Peyer's patch (tissue), 4 donors: ENCODE data around the gene SMIM45.

Source experiments
- DNase-seq, 3 donors: peaks; one replicate each; pipeline ENCODE4 v3.0.0-alpha.2; 2017 to 2019
- H3K27ac ChIP-seq, 4 donors: fragments of 200-600 bp; sonication (generic); one replicate each; pipeline ENCODE4 v1.5.1; 2016 to 2019
- H3K27me3 ChIP-seq, 2 donors: fragments of 200-600 bp; sonication (generic); one replicate each; pipeline ENCODE4 v1.5.1; 2019
- H3K36me3 ChIP-seq, 3 donors: fragments of 200-600 bp; sonication (generic); one replicate each; pipeline ENCODE4 v1.5.1; 2016 to 2019
- H3K4me1 ChIP-seq, 4 donors: fragments of 200-600 bp; sonication (generic); one replicate each; pipeline ENCODE4 v1.5.1; 2016 to 2019
- H3K4me3 ChIP-seq, 4 donors: fragments of 200-600 bp; sonication (generic); 1 replicate in 3 of 4; 2 replicates in 1 of 4; pipeline ENCODE4 v1.5.1; 2016 to 2019; ENCODE audit warnings: mild to moderate bottlenecking in 1 of 4
- H3K9me3 ChIP-seq, 4 donors: fragments of 200-600 bp; sonication (generic); one replicate each; pipeline ENCODE4 v1.5.1; 2016 to 2019; ENCODE audit warnings: mild to moderate bottlenecking in 1 of 4
- CTCF ChIP-seq, 6 experiments: fragments of 450-650 bp in 4 of 6; fragments of 200-600 bp in 2 of 6; sonication (generic) in 1 of 6; IDR thresholded peaks; one replicate each; pipeline ENCODE4 v1.5.1; 2017 to 2019; ENCODE audit warnings: antibody characterized with exemption in 6 of 6, mild to moderate bottlenecking in 3 of 6, moderate library complexity in 1 of 6
- POLR2A ChIP-seq, 2 donors: fragments of 450-650 bp; IDR thresholded peaks; one replicate each; pipeline ENCODE4 v1.5.1; 2017; ENCODE audit warnings: antibody characterized with exemption in 2 of 2, mild to moderate bottlenecking in 2 of 2, moderate library complexity in 2 of 2

Gene SMIM45

GRCh38 chr22:41917903-41918791, 33.8 kb upstream of the SMIM45 start:
- DNase-seq = peak; percentile 62 to 83 (median 65)
- Histone ChIP-seq H3K36me3 (no peaks in the 10 kb centered on the region), H3K4me3 (no peak overlapping the region), H3K9me3 (no peaks in the 10 kb centered on the region), H3K27me3 (peaks cover 0 to 26% of the 10 kb centered on the region in 2 donors), H3K27ac (peak overlapping the region in 1 of 4 donors; percentile 100), H3K4me1 (peaks cover 2 to 44% (median 24%) of the 10 kb centered on the region in 4 donors)
- TF ChIP-seq POLR2A (IDR thresholded peaks at IDR 0.05) (no peak), CTCF (IDR thresholded peaks at IDR 0.05) (no peak)

GRCh38 chr22:41919357-41920224, 32.4 kb upstream of the SMIM45 start:
- no peaks in the 10 kb centered on the region for H3K36me3 ChIP-seq
- DNase-seq = peak; percentile 76 to 94 (median 94)
- peaks cover 2 to 43% (median 24%) of the 10 kb centered on the region in 4 donors for H3K4me1 ChIP-seq
- H3K27me3 ChIP-seq = peaks cover 0 to 13% of the 10 kb centered on the region in 2 donors
- peak overlapping the region; percentile 20 to 100 (median 51) for H3K27ac ChIP-seq
- H3K4me3 ChIP-seq = peak overlapping the region; percentile 36 to 55 (median 51)
- no peaks in the 10 kb centered on the region for H3K9me3 ChIP-seq
- TF ChIP-seq POLR2A (IDR thresholded peaks at IDR 0.05) (no peak), CTCF (IDR thresholded peaks at IDR 0.05) (no peak)

GRCh38 chr22:41920271-41920976, 31.5 kb upstream of the SMIM45 start:
- Histone ChIP-seq H3K4me1 (peaks cover 0 to 37% (median 22%) of the 10 kb centered on the region in 4 donors), H3K9me3 (no peaks in the 10 kb centered on the region), H3K4me3 (peak overlapping the region; percentile 36 to 55 (median 51)), H3K36me3 (no peaks in the 10 kb centered on the region), H3K27me3 (peaks cover 0 to 5% of the 10 kb centered on the region in 2 donors), H3K27ac (peak overlapping the region in 3 of 4 donors; percentile 12 to 100 (median 76))
- no peak for TF ChIP-seq CTCF (IDR thresholded peaks at IDR 0.05)
- DNase-seq = peak in 2 of 3 donors; percentile 75 to 77

- Histone ChIP-seq H3K9me3 (no peaks in the 10 kb centered on the region), H3K27me3 (peaks cover 0 to 13% of the 10 kb centered on the region in 2 donors), H3K4me3 (no peak overlapping the region), H3K36me3 (no peaks in the 10 kb centered on the region), H3K27ac (peak overlapping the region in 1 of 4 donors; percentile 100), H3K4me1 (peaks cover 0 to 40% (median 28%) of the 10 kb centered on the region in 4 donors)
- TF ChIP-seq POLR2A (IDR thresholded peaks at IDR 0.05) = no peak
- no peak for TF ChIP-seq CTCF (IDR thresholded peaks at IDR 0.05)
- no peak for DNase-seq
These were observed 29.6 kb upstream of the SMIM45 start for GRCh38 chr22:41922328-41922727.
